DMS79 (cell line): ENCODE results near the gene FLII.

ENCODE experiments used
- DNase-seq: peaks from one replicate; lab custom pipeline; 2025; lab: John Stamatoyannopoulos, UW

Gene FLII

GRCh38 chr17:18245038-18245776, 13.3 kb downstream of the FLII start:
- DNase-seq: no peak

DNA sequence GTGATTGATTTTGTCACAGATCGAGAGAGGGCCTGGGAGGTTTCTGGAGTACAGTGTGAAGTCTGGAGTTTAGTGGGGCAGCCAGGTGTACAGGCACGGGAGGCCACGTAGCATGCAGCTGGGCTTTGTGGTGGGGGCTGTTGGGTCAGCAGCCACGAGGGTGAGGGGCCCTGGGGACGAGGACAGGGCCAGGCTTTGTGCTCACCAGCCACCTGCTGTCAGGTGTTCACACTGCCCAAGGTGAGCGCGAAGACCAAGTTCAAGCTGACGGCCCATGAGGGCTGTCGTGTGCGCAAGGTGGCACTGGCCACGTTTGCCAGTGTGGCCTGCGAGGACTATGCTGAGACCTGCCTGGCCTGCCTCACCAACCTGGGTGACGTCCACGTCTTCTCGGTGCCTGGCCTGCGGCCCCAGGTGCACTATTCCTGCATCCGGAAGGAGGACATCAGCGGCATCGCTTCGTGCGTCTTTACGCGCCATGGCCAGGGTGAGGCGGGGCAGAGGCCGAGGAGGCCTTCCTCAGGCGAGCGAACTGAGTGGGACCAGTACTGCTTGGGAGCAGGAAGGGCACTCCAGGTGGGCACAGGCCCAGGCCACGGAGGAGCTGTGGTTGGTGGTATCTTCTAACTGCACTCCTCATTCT, 17.2 kb downstream of the FLII start:
- DNase-seq: no peak

DNA sequence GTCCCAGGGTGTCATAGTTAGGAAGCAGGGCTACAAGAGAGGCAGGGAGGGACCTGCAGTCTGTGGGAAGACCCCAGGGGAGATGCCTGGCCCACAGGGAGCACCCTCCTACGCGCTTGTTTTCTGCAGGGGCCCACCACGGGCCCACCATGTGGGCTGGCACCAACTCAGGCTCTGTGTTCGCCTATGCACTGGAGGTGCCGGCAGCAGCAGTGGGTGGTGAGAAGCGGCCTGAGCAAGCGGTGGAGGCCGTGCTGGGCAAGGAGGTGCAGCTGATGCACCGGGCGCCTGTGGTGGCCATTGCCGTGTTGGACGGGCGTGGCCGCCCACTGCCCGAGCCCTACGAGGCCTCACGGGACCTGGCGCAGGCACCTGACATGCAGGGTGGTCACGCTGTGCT, 18.1 kb downstream of the FLII start:
- DNase-seq: no peak

DNA sequence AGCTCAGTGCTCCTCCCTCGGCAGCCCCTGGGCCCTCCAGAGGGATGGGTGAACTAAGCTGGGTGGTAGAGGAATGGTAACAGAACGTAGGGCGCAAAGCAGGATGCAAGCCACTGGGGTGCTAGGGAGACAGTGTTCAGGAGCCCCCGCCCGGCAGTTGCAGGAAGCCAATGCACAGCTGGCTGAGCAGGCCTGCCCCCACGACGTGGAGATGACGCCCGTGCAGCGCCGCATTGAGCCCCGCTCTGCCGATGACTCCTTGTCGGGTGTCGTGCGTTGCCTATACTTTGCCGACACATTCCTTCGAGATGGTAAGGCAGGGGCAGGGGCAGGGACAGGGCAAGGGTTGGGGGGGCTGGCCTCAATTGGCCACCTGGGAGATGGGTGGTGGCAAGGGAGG, 20.2 kb downstream of the FLII start:
- no peak for DNase-seq

GRCh38 chr17:18237461-18237860, 21.1 kb downstream of the FLII start:
- no peak for DNase-seq

DNA sequence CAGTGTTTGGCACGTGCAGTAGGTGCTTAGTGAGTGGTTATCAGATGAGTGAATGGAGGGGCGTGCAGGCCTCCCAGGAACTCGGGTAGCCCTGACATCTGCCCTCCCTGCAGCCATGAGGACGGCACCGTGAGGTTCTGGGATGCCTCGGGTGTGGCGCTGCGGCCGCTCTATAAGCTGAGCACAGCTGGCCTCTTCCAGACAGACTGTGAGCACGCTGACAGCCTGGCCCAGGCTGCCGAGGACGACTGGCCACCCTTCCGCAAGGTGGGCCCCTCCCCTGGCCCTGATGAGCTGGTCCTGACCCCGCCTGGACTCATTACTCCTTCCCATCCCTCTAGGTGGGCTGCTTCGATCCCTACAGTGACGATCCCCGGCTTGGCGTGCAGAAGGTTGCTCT, 22.0 kb downstream of the FLII start:
- no peak for DNase-seq

GRCh38 chr17:18235743-18236256, 22.7 kb downstream of the FLII start:
- no peak for DNase-seq

- DNase-seq: no peak
Measured at GRCh38 chr17:18234853-18235380, 23.6 kb downstream of the FLII start.

DNA sequence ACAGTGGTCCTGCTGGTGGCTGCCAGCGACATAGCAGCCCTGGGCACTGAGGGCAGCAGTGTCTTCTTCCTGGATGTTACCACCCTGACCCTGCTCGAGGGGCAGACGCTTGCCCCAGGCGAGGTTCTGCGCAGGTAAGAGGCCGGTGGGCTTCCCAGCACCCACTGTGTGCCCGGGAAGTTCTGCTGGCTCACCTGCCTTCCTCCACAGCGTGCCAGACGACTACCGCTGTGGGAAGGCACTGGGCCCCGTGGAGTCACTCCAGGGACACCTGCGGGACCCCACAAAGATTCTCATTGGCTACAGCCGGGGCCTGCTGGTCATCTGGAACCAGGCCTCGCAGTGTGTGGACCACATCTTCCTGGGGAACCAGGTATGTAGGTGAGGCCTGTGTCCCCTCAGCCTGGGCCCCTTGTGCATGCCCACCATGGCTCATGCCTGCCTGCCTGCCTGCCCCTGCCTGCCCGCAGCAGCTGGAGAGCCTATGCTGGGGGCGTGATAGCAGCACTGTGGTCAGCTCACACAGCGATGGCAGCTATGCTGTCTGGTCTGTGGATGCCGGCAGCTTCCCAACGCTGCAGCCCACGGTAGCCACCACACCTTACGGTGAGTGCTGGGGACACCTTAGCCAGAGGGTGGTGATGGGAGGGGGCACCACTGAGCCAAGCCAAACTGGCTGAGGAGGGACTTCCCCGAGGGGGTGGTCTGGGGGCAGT, 24.6 kb downstream of the FLII start:
- no peak for DNase-seq

DNA sequence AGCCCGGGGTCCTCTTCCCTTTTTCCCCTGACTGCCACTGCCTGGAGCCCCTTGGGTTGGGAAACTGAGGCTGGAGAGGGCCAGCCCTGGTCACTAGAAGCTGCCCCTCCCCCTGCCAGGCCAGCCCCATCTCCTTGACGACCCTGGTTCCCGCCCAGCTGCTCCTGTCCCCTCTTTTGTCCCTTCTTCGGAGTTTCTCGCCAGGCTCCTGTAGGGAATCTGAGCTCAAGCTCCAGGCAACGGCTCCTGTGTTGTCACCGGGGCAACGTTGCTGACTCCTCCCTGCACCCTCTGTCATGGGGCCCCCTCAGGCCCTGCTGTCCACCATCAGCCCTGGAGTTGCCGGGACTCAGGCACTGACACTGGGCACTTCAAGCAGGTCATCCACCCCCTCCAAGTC, 27.4 kb downstream of the FLII start:
- no peak for DNase-seq

- DNase-seq: no peak
Measured at GRCh38 chr17:18230288-18231141, 28.0 kb downstream of the FLII start.

DNA sequence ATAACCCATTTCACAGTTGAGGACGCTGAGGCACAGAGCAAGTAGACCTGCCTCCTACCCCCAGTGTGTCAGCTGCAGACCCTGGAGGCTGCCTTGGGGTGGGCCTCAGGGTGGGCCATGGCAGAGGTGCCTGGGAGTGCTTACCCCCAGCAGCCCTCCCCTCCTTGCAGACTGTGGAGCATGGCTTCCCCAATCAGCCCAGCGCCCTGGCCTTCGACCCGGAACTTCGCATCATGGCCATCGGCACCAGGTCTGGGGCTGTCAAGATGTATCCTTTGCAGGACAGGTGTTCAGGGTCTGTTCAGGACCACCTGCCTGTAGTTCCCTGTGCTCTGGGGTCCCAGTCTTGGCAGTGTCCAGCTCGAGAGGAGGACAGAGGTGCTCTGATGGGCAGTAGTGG, 28.8 kb downstream of the FLII start:
- no peak for DNase-seq

DNA sequence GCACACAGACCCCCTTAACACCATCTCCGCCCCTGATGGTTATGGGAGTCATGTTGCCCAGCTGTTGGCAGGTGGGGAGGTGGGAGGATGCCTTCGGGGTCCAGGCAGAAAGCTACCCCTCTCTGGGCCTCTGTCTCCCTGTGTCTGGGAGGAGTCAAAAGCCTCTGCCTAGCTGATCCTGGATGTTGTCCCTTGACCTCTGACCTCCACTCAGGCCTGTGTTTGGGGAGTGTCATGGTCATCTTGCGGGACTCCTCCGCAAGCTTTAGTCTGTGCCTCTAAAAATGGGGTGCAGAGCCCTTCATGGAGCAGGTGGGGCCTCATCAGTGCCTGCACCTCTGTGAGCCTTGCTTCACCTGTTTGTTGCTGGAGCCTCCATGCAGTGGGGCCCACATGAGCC, 29.3 kb downstream of the FLII start:
- DNase-seq: no peak

- DNase-seq: no peak
Measured at GRCh38 chr17:18228176-18228682, 30.3 kb downstream of the FLII start.

- no peak for DNase-seq
Measured at GRCh38 chr17:18227635-18228034, 30.9 kb downstream of the FLII start.

GRCh38 chr17:18226284-18226945, 32.1 kb downstream of the FLII start:
- DNase-seq: no peak

- DNase-seq: no peak
Measured at GRCh38 chr17:18225642-18226283, 32.8 kb downstream of the FLII start.

DNA sequence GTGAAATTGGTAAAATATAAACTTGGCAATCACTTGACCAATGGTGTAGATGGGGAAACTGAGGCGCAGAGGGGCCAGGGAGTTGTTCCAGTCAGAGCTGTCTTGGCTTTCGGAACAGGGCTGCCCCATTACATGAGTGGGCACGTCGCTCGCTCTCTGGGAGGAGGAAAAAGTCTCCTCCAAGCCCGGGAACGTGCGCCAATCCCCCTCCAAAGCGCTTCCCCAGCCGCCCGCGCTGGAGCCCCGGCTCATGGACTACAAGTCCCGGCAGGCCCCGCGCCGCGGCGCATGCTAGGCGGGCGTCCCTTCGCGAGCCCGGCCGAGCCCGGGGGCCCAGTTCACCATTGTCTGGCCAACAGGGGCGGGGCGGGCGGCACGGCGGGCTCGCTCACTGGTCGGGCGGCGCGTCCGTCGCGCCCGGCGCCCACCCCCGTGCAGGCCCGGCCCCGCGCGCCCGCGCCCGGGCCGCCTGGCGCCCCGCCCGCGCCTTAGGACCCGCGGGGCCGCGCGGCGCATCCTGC, 33.4 kb downstream of the FLII start, which contains the start of gene LLGL1:
TSS of gene LLGL1 (plus strand) at position 515 of the 521 bp plus-strand sequence. CDS start 48 bp downstream, outside the sequence.
- peak; percentile 61 for DNase-seq

DNA sequence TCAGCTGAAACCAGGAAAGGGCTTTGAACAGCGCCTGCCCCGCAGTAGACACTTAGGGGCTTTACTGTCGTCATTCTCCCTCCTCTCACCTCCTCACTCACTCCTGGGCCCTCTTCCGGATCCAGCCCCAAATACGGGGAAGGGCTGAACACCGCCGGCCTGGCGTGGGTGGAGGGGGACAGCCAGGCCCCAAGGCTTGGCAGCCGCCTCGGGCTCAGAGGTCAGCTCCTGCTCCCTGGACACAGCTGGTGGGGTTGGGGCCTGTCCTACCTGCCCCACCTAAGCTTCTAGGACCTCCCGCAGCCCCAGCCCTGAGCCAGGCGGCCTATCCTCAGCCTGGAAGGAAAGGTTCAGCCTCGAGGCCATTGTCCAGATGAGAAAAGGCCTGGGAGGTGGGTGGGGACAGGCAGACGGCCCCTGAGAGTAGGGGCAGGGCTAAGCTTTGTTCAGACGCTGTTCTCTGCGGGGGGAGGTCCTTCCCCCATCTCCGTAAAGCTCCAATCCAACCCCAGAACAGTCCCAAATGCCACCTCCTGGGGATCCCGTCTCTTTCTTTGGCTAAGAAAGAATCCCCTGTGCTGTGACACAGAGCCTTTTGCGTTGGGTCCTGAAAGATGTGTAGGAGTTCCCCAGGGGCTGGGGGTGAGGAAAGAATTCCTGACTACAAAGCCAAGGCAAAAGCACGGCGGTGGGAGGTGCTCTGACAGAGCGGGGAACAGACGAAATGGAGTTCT, 34.0 kb downstream of the FLII start:
- no peak for DNase-seq

- no peak for DNase-seq
Measured at GRCh38 chr17:18224053-18224386, 34.5 kb downstream of the FLII start.
